NK-92 (cell line): Measurements from ENCODE around the gene SLC1A5.
"Not testable (repeated sequence)": the region's sequence is repeated elsewhere in the genome, so short reads cannot be mapped to it uniquely, and the experiment has no call there.

Experiments used
- DNase-seq: peaks from one replicate; lab custom pipeline; 2025; ENCODE audit not compliant: unreplicated experiment; lab: John Stamatoyannopoulos, UW

SLC1A5 gene

DNA sequence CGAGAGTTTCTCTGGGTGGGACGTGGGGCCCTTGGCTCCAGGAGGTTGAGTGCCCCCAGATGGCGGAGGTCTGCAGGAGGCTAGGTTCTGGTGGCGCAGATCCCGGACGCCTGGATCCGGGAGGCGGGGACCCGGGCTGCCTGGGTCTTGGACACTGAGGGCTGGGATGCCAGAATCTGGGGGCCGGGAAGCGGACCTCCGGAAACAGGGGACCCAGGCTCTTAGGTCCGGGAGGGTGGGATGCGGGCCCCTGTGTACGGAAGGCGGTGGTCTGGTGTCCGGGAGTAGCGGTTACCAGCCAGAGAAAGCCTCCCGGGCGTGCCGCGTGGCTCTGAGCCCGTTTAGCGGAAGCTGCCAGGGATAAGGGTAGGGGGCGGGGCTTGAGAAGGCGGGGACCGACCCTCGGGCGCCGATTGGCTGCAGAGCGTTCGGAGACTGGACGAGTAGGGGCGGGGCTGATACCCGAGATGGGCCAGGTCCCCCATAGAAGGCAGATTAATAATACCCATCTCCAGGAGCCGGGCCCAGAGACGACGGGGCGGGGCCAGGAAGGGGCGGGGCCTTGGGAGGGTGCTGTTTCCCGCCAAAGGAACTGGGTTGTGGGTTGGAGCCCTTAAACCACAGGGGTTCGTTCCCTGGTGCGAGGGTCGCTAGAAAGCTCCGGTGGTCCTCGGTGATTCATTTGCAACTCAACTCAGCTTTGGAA is at the start of gene SLC1A5:
SLC1A5 (minus strand) TSS at position 333 of the 706 bp plus-strand sequence. CDS start 629 bp downstream, outside the sequence.
- DNase-seq = peak; percentile 58

DNA sequence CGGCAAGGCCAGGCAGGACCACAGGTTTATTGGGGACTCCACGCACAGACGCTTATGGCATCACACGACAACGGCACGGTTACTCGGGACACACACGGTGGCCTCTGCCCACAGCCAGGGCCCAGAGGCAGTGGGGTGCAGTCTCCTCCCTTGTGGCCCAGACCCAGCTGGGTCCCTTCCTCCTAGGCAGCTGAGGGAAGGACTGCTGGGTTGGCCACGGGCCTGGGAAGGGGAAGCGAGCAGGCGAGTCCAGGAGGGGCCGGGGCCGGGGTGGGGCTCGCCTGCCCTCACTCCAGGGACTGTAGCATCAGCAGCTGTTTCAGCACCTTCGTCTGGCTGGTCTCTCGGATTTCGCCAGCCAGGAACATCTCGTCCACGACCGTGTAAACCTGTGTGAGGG is 49.8 kb upstream of the SLC1A5 start:
- DNase-seq = no peak

DNA sequence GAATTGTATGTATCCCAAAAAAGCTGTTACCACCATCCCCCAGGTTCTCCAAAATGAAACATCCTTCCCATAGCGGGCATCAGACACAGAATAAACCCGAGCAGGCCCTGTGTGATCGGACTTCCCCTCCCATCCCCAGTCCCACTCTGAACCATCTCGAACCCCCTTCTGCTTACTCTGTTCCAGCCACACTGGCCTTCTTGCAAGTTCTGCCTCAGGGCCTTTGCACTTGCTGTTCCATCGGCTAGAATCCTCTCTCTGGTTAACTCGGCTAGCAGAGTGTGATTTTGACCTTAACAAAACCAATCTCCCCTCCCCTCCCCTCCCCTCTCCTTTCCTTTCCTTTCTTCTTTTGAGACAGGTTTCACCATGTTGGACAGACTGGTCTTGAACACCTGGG is 46.6 kb upstream of the SLC1A5 start:
- no peak for DNase-seq

DNA sequence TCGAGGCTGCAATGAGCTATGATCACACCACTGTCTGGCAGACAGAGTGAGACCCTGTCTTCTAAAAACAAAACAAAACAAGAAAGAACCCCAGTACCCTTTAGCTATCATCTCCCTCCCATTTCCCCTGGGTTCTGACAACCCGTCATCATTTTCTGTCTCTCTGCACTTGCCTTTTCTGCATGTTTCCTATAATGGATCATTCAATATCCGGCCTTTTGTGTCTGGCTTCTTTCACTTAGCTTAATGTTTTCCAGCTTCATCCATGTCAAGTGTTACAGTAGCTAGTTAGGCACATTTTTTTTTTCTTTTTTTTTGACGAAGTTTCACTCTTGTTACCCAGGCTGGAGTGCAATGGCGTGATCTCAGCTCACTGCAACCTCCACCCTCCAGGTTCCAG is 45.7 kb upstream of the SLC1A5 start:
- no peak for DNase-seq

DNA sequence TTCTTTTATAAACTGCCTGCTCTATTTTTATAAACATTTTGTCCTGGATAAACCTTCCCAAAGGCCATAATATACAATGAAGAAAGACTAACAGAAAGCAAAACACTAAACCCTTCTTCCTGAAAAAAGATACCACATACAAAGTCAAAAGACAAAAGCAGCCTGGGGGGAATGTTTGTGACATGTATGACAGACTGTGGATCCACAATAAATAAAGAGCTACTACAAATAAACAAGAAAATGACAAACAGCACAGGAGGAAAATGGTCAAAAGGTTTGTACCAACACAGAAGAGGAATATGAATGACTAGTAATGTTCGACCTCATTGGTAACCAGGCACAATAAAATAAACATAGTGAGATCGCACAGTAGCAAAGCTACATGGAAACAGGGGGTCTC is 42.5 kb upstream of the SLC1A5 start:
- no peak for DNase-seq

DNA sequence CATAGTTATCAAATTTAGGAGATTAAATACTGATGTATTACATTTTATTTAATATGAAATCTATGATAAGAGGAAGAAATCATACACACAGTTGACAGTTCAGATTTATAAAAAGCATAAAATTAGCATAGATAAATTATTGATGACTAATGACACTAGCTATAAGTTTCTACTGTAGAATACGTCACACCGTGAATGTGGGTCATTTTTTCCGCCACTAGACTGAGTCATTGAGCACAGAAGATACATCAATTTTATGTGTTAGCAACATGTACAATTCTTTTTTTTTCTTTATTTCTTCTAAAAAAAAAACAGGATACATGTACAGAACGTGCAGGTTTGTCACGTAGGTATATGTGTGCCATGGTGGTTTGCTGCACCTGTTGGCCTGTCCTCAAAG is 40.1 kb upstream of the SLC1A5 start:
- no peak for DNase-seq

DNA sequence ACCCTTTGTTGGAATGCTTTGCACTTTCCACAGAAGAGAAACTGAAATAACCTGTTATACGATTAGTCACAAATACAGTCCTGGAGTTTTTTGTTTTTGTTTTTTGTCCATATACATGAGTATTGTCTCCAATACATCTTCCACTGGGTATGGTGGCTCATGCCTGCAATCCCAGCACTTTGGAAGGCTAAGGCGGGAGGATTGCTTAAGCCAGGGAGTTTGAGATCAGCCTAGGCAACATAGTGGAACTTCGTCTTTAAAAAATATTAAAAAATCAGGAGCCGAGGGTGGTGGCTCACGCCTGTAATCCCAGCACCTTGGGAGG is 37.3 kb upstream of the SLC1A5 start:
- no peak for DNase-seq

DNA sequence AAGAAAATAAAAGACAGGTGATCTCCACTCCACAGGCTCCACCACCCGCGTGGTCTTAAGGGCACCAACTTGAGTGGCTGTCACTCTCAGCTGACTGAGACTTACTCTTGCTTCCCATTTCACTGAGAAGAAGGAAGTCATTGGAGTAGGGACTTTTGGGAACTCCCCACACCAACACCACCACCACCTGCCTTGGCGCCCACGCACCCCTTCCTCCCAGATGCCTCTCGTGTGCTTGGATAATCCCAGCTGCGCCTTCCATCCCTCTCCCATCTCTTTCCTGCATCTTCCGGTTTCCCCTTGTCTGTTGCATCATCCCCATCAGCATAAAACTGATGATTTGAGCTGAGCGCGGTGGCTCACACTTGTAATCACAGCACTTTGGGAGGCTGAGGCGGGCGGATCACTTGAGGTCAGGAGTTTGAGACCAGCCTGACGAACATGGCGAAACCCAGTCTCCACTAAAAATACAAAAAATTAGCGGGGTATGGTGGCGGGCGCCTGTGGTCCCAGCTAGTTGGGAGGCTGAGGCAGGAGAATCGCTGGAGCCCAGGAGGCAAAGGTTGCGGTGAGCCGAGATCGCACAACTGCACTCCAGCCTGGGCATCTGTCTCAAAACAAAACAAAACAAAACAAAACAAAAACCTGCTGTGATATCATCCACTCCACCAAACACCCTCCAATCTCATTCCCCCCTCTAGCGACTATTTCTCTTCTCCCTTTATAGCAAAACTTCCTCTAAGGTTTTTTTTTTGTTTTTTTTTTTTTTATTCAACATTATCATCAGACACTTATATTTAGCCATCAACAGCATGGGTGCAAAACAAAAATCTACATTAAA is 36.7 kb upstream of the SLC1A5 start:
- DNase-seq = no peak

DNA sequence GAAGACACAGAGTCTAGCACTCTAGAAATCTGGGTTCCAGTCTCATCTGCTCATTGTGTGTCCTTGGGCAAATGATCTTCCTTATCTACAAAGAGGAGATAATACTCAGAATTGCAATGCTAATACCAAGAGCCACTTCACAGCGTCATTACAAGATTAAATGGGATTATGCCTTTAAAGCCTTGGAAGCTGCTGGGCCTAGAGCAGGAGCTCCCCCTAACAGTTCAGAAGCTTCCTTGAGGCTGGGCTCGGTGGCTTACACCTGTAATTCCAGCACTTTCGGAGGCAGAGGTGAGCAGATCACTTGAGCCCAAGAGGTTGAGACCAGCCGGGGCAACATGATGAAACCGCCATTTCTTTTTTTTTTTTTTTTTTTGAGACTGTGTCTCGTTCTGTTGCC is 34.7 kb upstream of the SLC1A5 start:
- no peak for DNase-seq

DNA sequence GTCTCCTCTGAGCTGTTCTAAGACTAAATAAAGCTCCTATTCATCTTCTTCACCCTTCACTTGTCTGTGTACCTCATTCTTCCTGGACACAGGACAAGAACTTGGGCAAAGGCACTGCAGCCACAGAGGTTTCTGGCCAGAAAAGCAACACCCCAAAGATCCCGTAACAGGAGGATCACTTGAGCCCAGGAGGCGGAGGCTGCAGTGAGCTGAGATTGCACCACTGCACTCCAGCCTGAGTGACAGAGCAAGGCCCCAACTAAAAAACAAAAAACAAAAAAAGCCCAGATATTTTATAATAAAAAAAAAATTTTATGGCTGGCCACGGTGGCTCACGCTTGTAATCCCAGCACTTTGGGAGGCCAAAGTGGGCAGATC is 34.0 kb upstream of the SLC1A5 start:
- DNase-seq = not testable (repeated sequence)

DNA sequence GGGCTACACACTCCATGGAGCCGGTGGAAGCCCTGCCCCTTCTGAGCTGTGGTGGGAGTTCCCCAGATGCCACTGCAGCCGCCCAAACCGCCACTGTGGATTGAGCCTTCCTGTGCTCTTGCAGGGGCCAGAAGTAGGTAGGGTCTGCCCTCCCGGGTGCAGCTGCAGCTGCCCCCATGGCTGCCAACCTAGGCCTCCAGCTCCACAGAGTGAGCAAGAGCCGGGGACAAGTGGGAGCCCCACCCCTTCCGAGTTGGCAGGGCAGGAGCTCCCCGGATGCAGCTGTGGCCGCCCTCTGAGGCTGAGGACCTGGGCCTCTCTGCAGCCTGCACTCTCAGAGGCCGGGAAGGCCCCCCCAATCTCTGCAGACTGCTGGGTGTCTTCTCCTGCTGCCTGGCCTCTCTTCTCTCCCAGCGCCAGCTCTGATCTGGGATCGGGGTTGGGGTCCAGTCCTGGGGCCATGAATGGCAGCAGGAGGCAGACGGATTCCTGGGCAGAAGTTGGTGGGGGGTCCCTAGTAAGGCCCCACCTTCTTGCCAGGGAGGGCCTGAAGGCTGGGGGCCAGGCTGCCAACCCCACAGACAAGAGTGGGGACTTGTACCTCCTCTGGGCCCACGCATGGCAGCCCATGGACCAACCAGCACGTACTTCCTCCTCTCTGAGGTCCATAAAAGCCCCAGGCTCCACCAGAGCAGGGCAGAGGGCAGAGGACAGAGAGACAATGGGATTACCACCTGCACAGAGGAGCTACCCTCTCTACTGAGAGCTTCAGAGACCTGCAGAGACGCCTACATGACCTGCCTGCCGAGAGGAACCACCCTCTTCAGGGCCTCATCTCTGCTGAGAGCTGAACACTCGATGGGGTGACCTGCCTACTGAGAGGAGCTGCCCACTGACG is 33.4 kb upstream of the SLC1A5 start:
- no peak for DNase-seq

DNA sequence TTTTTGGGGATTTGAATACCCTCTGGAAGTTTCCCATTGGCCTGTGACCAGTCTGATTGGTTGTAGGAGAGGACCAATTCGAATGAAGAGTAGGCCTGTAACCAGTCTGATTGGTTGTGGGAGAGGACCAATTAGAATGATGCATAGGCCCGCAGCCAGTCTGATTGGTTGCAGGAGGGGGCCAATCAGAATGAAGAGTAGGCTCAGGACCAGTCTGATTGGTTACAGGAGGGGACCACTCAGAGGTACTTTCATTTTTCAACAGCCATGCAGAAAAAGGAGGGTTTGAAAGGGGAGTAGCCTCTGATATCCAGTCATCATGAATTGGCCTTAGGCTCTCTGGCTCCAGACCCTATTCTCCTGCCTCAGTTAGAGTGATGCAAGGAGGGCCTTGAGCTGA is 30.4 kb upstream of the SLC1A5 start:
- no peak for DNase-seq

DNA sequence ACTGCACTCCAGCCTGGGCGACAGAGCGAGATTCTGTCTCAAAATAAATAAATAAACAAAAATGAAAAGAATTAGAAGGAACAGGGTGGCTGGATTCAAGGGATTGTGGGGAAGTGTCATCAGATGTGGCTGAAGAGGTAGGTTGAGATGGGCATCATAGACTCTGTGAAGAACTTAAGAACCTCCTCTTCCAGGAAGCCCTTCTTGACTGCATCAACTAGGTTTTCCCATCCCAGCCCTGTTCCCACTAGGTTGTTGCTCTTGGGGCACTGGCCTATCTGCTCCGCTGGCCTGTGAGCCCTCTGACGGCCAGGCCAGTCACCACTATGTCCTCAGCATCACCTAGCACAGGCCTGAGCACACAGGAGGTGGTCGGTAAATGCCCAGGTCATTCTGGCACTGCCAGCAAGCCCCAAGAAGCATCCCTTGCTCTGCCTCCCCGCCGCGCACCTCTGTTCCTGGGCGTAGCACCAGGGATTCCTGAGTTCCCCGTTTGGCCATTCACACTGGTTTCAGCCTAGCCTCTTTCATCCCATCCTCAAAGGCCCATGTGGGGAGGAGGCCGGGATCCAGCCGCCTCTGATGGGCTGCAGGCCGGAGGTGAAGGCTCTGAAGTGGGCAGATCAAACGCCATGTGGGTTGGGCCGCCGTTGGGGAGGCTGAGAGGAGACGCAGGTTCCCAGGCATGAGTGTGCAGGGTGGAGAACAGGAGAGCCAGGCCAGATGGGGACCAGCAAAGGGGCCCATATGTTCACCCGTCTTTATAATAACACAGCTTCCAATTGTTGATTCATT is 27.6 kb upstream of the SLC1A5 start:
- DNase-seq = no peak

DNA sequence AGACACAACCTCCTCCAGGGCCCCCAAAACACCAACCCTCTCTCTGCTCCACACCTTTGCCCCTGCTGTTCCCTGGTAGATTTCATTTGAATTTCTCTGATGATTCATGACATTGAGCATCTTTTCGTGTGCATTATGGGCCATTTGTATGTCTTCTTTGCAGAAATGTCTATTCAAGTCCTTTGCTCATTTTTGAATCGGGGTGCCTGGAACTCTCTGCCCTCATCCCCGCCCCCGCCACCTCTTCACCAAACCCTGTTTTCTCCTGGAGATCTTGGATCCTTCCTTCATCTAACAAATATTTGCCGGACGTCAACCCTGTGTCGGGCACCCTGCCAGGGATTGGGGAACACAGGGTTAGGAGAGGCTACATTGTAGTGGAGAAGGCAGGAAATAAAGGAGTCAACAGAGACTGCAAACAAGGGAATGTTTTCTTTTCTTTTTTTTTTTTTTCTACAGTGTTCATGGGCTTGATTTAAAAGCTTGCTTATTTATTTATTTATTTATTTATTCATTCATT is 25.5 kb upstream of the SLC1A5 start:
- DNase-seq = no peak

DNA sequence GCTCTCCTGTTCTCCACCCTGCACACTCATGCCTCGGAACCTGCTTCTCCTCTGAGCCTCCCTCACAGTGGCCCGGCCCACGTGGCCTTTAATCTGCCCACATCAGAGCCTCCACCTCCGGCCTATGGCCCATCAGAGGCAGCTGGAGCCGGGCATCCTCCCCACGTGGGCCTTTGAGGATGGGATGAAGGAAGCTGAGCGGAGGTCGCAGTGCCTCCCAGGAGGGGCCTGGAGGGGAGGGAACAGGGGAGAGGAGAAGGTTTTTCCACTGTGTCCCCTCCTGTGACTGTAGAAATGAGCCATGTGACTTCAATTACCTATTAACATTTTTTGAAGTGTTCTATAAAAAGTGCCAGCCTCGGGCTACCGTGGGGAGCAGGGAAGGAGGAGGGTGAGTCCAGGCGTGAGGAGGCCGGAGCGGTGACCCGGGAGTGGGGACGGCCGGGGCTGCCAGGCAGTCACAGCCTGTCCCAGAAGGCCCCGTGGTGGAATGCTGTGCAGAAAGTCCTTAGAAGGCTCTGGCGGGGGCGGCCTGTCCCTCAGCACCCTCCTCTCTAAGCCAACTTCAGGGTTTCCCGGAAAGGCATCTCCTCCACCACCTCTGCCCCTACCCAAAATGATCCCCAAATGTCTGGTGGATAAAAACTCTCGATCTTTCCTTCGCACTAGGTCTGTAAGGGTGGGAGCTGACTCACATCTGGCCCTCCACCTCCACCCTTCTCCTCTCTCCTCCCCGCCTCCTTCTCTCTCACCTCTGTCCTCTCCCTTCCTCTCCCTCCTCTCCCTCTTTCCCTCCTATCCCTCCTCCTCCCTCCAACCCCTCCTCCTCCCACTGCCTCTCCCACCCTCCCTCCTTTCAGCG is 24.8 kb upstream of the SLC1A5 start:
- DNase-seq = no peak

DNA sequence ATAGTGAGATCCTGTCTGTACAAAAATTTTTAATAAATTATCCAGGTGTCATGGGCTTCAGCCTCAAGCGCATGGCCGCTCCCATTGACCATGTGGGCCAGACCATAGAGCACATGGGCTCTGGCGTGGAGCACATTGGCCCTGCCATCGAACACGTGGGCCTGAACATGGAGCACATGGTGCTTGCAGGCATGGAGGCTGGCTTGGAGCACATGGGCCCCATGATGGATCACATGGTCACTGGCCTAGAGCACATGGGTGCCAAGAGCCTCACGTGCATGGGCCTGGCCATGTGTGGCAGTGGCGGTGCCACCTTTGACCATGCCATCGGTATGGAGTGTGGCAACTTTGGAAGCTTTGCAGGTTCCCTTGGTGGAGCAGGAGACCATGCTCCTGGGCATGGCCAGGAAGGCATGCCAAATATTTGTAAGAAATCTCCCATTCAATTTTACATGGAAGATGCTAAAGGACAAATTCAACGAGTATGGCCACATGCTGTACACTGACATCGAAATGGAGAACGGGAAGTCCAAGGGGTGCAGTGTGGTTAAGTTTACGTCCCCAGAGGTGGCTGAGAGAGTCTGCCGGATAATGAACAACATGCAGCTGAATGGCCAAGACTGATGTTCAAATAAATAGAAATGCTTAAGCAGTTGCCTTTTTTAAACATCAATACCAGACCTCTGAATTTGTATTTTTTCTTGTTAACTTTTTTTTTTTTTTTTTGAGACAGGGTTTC is 21.3 kb upstream of the SLC1A5 start:
- DNase-seq = no peak

DNA sequence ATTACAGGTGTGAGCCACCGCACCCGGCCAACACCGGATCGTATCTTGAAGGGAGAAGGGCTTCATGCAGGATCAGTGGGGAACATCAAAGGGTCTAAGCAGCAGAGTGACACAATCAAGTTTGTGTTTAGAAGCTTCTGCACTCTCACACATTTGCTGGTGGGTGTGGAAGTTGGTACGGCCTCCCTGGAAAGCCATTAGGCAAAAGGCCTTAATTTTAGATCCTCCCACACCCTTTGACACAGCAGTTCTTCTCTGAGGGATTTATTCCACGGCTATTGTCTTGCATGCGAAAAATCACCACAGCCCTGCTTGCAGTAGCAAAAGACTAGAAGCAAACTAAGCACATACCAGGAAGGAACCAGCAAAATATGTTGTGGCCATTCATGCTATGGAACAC is 18.3 kb upstream of the SLC1A5 start:
- no peak for DNase-seq

DNA sequence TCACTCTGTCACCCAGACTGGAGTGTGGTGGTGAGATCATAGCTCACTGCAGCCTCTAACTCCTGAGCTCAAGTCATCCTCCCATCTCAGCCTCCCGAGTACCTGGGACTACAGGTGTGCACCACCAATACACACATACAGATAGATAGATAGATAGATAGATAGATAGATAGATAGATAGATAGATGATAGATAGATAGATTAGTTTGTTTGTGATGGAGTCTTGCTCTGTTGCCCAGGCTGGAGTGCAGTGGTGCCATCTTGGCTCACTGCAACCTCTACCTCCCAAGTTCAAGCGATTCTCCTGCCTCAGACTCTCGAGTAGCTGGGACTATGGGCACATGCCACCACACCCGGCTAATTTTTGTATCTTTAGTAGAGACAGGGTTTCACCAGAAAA is 16.0 kb upstream of the SLC1A5 start:
- not testable (repeated sequence) for DNase-seq

DNA sequence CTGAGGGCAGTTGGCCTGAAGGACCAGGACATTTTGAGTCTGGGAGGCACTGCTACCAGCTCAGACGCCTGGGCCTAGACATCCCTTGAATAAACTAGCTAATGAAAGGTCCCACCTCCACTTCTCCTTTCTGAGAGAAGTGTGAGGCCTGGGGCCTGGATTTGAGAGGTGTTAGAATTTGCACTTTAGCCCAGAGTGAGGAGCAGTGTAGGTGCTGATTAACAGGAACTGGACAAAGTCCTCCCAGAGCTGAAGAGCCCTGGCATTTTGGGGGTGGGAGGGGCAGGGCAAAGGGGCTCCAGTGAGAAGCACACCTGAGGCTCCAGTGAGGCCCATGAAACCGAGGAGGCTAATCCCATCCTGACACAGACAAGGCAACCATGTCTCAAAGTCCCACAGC is 15.2 kb upstream of the SLC1A5 start:
- no peak for DNase-seq
